ENCODE data around the gene SOCS1. TPM values are rescaled to one million over a fixed set of nuclear protein-coding genes. Genes with fewer than 3 reads are reported as not detected.

SOCS1 gene
- total RNA-seq, 1 experiment from 2014 or later: 2.6 TPM

DNA sequence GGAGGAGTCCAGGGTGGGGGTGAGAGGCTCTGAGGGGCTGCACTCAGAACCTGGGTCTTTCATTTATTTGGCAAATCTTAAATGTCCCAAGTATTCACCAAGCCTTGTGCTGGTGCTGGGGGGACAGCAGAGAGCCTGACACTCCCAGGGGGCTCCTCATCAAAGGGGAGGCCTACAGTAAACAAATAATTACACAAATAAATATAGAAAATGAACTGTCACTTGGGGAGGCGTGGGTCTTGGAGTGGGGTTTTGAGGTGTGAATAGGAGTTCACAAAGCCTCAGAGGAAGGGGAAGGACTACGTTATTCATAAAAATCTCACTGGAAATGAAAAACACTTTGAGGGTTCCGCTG, 40.3 kb upstream of the SOCS1 start:
- H3K9me3 ChIP-seq (ENCODE audit: low read depth, low read length, poor library complexity, severe bottlenecking): no peaks in the 10 kb centered on the region
- TF ChIP-seq EZH2 (IDR thresholded peaks at IDR 0.05; ENCODE audit: borderline replicate concordance, low read depth, low read length, poor library complexity, severe bottlenecking): no peak
- TF ChIP-seq, protein P1, sequence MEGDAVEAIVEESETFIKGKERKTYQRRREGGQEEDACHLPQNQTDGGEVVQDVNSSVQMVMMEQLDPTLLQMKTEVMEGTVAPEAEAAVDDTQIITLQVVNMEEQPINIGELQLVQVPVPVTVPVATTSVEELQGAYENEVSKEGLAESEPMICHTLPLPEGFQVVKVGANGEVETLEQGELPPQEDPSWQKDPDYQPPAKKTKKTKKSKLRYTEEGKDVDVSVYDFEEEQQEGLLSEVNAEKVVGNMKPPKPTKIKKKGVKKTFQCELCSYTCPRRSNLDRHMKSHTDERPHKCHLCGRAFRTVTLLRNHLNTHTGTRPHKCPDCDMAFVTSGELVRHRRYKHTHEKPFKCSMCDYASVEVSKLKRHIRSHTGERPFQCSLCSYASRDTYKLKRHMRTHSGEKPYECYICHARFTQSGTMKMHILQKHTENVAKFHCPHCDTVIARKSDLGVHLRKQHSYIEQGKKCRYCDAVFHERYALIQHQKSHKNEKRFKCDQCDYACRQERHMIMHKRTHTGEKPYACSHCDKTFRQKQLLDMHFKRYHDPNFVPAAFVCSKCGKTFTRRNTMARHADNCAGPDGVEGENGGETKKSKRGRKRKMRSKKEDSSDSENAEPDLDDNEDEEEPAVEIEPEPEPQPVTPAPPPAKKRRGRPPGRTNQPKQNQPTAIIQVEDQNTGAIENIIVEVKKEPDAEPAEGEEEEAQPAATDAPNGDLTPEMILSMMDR (conservative IDR thresholded peaks at IDR 0.05; ENCODE audit: low read depth, low read length): no peak
- no peak for DNase-seq (ENCODE audit: low spot score)
- H3K27ac ChIP-seq (ENCODE audit: low read depth, low read length, poor library complexity, severe bottlenecking): no peak overlapping the region
- ChIA-PET CTCF (no interaction called here), POLR2A (ENCODE audit: low non-redundant PET) (no interaction called here)
- no peak overlapping the region for H3K4me3 ChIP-seq (ENCODE audit: low read depth, low read length, poor library complexity, severe bottlenecking)
- BruUV-seq (replicated peaks): no TSS peak
- no peaks in the 10 kb centered on the region for H3K4me1 ChIP-seq (ENCODE audit: insufficient read depth, low read length, poor library complexity, severe bottlenecking)
- H3K36me3 ChIP-seq (ENCODE audit: insufficient read depth, low read length, poor library complexity, severe bottlenecking): no peaks in the 10 kb centered on the region
- H3K27me3 ChIP-seq (replicated peaks; ENCODE audit: insufficient read depth, low read depth, low read length, poor library complexity): no peaks in the 10 kb centered on the region
- intact Hi-C loops (cut with micrococcal nuclease; ENCODE audit: unreplicated experiment): no loop called here

DNA sequence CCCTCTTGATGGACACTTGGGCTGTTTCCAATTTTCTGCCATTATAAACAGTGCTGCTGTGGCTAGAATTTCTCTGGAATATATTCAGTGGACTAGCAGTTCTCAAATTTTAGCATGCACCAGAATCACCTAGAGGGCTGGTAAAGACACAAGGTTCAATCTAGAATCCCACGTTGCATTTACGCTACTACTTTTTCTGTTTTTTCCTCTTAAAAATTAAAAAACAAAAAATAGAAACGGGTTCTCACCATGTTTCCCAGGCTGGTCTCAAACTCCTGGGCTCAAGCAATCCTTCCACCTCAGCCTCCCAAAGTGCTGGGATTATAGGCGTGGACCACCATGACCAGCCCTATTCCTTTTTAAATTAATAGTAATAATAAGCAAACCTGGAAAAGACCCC, 39.7 kb upstream of the SOCS1 start:
- Histone ChIP-seq H3K27ac (ENCODE audit: low read depth, low read length, poor library complexity, severe bottlenecking) (no peak overlapping the region), H3K27me3 (replicated peaks; ENCODE audit: insufficient read depth, low read depth, low read length, poor library complexity) (no peaks in the 10 kb centered on the region), H3K36me3 (ENCODE audit: insufficient read depth, low read length, poor library complexity, severe bottlenecking) (no peaks in the 10 kb centered on the region), H3K4me3 (ENCODE audit: low read depth, low read length, poor library complexity, severe bottlenecking) (no peak overlapping the region), H3K4me1 (ENCODE audit: insufficient read depth, low read length, poor library complexity, severe bottlenecking) (no peaks in the 10 kb centered on the region), H3K9me3 (ENCODE audit: low read depth, low read length, poor library complexity, severe bottlenecking) (no peaks in the 10 kb centered on the region)
- intact Hi-C loops (cut with micrococcal nuclease; ENCODE audit: unreplicated experiment): no loop called here
- no peak for TF ChIP-seq EZH2 (IDR thresholded peaks at IDR 0.05; ENCODE audit: borderline replicate concordance, low read depth, low read length, poor library complexity, severe bottlenecking)
- TF ChIP-seq, protein P1 (conservative IDR thresholded peaks at IDR 0.05; ENCODE audit: low read depth, low read length): no peak
- POLR2A ChIA-PET (ENCODE audit: low non-redundant PET): no interaction called here
- CTCF ChIA-PET: no interaction called here
- BruUV-seq (replicated peaks): no TSS peak
- no peak for DNase-seq (ENCODE audit: low spot score)

DNA sequence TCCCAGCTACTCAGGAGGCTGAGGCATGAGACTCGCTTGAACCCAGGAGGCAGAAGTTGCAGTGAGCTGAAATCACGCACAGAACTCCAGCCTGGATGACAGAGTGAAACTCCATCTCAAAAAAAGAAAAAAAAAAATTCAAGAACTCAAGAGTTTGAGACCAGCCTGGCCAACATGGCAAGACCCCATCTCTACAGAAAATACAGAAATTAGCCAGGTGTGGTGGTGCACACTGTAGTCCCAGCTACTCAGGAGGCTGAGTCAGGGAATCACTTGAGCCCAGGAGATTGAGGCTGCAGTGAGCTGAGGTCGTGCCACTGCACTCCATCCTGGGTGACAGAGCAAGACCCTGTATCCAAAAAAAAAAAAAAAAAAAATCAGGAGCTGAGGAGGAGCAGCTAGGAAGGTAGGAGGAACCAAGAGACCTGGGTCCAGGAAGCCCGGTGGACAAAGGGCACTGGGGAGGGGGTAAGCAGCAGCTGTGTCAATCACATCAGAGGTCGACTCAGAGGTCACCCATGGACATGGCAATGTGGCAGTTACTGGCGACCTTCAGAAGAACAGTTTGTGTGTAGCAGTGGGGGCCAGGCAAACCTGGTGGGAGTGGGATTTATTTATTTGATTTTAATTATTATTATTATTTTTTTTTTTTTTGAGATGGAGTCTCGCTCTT, 36.2 kb upstream of the SOCS1 start:
- intact Hi-C loops (cut with micrococcal nuclease; ENCODE audit: unreplicated experiment): no loop called here
- CTCF ChIA-PET: no interaction called here

More for the DNA sequence above, 36.2 kb upstream of the SOCS1 start:
- Histone ChIP-seq H3K9me3 (ENCODE audit: low read depth, low read length, poor library complexity, severe bottlenecking) (no peaks in the 10 kb centered on the region), H3K27me3 (replicated peaks; ENCODE audit: insufficient read depth, low read depth, low read length, poor library complexity) (no peaks in the 10 kb centered on the region), H3K4me3 (ENCODE audit: low read depth, low read length, poor library complexity, severe bottlenecking) (no peak overlapping the region), H3K36me3 (ENCODE audit: insufficient read depth, low read length, poor library complexity, severe bottlenecking) (no peaks in the 10 kb centered on the region), H3K27ac (ENCODE audit: low read depth, low read length, poor library complexity, severe bottlenecking) (no peak overlapping the region), H3K4me1 (ENCODE audit: insufficient read depth, low read length, poor library complexity, severe bottlenecking) (no peaks in the 10 kb centered on the region)
- DNase-seq (ENCODE audit: low spot score): no peak
- TF ChIP-seq, protein P1 (conservative IDR thresholded peaks at IDR 0.05; ENCODE audit: low read depth, low read length): no peak
- TF ChIP-seq EZH2 (IDR thresholded peaks at IDR 0.05; ENCODE audit: borderline replicate concordance, low read depth, low read length, poor library complexity, severe bottlenecking): no peak
- no TSS peak for BruUV-seq (replicated peaks)
- POLR2A ChIA-PET (ENCODE audit: low non-redundant PET): no interaction called here

Measured in A673 (cell line).